ENCODE results near the gene MB.

DNA sequence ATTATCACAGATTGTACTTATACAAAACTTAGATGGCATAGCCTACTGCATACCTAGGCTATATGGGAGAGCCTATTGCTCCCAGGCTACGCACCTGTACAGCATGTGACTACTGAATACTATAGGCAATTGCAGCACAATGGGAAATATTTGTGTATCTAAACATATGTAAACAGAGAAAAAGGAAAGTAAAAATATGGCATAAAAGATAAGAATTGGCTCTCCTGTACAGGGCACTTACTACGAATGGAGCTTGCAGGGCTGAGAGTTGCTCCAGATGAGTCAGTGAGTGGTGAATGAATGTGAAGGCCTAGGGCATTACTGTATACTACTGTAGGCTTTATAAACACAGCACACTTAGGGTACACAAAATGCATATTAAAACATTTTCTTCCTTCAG, 44.3 kb upstream of the MB start:
- TF ChIP-seq POLR2A (IDR thresholded peaks at IDR 0.05): no peak
- TF ChIP-seq, protein P1, sequence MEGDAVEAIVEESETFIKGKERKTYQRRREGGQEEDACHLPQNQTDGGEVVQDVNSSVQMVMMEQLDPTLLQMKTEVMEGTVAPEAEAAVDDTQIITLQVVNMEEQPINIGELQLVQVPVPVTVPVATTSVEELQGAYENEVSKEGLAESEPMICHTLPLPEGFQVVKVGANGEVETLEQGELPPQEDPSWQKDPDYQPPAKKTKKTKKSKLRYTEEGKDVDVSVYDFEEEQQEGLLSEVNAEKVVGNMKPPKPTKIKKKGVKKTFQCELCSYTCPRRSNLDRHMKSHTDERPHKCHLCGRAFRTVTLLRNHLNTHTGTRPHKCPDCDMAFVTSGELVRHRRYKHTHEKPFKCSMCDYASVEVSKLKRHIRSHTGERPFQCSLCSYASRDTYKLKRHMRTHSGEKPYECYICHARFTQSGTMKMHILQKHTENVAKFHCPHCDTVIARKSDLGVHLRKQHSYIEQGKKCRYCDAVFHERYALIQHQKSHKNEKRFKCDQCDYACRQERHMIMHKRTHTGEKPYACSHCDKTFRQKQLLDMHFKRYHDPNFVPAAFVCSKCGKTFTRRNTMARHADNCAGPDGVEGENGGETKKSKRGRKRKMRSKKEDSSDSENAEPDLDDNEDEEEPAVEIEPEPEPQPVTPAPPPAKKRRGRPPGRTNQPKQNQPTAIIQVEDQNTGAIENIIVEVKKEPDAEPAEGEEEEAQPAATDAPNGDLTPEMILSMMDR (IDR thresholded peaks at IDR 0.05): no peak
- TF ChIP-seq POLR2AphosphoS5 (IDR thresholded peaks at IDR 0.05): no peak
